Fibroblast of lung (primary cell): ENCODE data around the gene FBXO17.

Source experiments
- CTCF ChIP-seq, 2 donors: IDR thresholded peaks in 1 of 2; conservative IDR thresholded peaks in 1 of 2; 1 replicate in 1 of 2; 2 replicates in 1 of 2; pipeline ENCODE4 v1.5.1; 2011 to 2012; ENCODE audit warnings: low read length in 2 of 2, control low read depth in 1 of 2, inconsistent platforms in 1 of 2, low read depth in 1 of 2, mild to moderate bottlenecking in 1 of 2
- EZH2 ChIP-seq: IDR thresholded peaks from 2 replicates; pipeline ENCODE4 v1.5.1; 2012; ENCODE audit warnings: low read length, control low read depth, mild to moderate bottlenecking; ENCODE audit errors: missing control alignments

- TF ChIP-seq EZH2 (no peak), CTCF (conservative IDR thresholded peaks at IDR 0.05 in 1 of 2, IDR thresholded peaks at IDR 0.05 in 1 of 2; ENCODE audit: low read depth in 1 of 2, low read length in 2 of 2) (no peak)
These were observed 69.9 kb downstream of the FBXO17 start for GRCh38 chr19:38905620-38906019.
